HG02970 (cell line): Measurements from ENCODE around the gene NELL2.

Experiments
- ATAC-seq: cut with Tn5 transposase; IDR thresholded peaks from one replicate; pipeline ENCODE4 v1.9.1; 2021; ENCODE audit warnings: mild to moderate bottlenecking, moderate library complexity, moderate number of reproducible peaks; ENCODE audit not compliant: unreplicated experiment, low FRiP score

NELL2 gene

DNA sequence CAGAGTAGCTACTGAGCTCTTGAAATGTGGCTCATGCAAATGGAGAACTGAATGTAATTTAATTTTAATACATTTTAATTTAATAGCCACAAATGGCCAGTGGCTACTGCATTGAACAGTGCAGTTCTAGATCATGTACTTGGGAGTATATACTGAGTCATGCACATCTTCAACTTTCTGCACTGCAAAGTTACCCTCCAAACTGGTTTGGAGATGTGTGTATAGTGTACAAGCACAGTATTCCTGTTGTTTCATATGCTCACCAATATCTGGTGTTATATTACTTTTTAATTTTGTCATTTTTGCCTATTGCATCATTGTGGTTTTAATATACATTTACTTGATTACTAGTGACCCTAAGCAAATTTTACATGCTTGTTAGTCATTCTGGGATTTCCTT, 372.8 kb downstream of the NELL2 start:
- no peak for ATAC-seq

DNA sequence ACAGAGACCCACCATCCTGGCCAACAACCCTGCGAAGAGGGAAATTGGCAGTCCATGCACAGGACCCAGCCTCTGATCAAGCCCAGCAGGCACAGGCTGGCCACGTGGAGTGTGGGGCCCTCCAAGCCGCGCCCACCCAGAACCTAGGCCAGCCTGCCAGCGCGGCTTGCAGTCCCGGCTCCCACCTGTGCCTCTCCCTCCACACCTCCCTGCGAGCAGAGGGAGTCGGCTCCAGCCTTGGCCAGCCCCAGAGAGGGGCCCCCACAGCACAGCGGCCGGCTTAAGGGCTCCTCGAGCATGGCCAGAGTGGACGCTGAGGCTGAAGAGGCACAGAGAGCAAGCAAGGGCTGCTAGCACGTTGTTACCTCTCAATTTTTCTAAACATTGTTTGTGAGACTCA, 373.4 kb downstream of the NELL2 start:
- no peak for ATAC-seq

DNA sequence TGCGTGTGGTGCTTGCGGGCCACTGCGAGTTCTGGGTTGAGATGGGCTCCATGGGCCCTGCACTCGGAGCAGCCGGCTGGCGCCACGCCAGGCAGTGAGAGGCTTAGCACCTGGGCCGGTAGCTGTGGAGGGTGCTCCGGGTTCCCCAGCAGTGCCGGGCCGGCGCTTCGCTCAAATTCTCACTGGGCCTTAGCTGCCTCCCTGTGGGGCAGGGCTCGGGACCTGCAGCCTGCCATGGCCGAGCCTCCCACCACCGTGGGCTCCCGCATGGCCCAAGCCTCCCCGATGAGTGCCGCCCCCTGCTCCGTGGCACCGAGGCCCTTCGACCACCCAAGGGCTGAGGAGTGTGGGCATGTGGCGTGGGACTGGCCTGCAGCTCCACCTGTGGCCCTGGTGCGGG, 375.7 kb downstream of the NELL2 start:
- ATAC-seq: no peak

DNA sequence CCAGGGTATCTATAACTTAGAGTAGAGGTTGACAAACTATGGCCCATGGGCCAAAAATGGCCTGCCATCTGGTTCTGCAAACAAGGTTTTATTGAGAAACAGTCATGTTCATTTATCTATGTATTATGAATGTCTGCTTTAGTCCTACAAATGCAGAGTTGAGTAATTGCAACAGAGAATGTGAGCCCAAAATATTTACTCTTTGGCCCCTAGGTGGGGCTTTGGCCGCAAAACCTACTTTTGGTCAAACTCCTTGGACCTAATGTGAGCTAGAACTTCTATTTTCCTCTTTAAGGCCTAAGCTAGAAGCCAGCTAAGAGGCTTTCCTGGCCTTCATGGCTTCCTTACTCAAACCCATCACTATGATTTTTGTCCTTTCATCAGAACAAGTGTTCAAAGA, 379.1 kb downstream of the NELL2 start:
- ATAC-seq: no peak

DNA sequence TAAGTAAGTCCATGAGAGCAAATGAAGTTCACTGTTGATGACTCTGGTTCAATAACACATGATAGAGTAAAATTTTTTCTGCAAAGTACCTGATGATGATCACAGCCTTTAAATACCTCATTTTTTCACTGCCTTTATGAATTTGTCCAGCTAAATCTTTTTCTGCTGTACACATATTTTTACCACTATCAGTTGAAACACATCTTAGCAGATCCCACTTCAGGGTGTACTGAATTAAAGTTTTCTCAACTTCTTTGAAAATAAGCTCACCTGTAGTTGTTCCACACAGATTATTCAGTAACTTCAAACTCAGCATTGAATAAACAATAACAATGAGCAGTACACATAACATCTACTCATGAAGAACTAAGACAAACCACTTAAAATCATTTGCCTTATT, 385.9 kb downstream of the NELL2 start:
- ATAC-seq: no peak

DNA sequence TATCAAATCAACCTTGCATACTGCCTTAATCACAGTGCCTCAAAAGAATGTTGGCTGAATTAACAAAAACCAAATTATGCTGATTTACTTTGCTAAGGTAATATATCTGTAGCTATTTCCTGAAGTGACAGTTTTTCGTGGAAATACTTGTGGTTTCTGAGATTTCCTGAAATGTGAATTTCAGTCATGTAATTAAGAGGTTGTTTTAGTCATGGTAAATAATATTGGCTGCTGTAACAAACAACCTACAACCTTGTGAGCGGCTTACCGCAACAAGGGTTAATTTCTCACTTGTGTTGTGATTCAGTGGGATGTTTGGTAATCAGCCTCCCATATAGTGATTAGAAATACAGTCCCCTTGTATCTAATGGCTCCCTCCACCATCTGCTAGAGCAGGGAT, 387.9 kb downstream of the NELL2 start:
- ATAC-seq: no peak

DNA sequence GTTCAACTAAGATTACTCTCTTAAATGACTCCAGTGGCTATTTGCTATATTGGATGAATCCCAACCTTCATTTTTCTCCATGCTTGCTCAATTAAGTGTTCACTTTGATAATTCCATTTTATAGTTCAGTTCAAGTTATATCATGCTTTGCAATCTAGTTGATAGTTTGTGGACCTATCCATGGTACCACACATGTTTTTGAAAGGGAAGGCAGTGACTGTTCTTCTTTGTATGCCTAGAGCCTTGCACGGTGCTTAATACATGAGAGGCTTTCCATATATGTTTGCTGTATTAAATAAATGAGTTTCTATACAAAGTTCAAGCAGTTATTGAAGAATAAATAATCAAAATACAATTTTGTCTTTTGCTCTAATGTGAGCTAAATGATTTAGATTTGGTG, 391.3 kb downstream of the NELL2 start:
- ATAC-seq: no peak

DNA sequence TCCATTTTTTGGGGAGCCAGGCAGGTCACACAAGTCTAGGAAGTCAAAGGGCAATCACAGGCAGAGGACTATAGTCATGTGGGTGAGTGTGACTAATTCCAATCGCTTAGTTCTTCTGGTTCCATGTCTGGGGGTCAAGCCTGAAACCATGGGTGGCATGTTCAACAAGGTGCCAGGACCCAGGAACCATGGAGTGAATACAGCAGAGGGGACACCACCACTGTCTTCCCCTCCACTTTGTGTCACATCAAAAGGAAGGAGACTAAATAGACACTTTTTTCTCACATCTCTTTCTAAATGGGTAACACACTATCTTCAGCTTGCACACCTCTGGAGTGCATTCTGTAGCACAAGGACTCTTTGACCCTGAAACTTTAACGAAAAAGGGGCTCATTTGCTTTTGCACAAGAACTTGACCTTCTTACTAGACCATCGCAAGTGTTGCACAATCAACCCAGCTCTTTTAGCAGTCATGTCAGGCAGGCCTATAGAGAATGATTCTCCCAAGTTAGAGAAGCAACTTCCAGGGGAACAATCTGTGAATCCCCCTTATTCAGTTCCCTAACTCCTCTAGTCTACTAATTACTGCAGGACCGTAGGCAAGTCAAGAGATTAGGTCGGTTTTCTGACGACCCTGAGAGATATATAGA, 398.7 kb downstream of the NELL2 start:
- no peak for ATAC-seq

DNA sequence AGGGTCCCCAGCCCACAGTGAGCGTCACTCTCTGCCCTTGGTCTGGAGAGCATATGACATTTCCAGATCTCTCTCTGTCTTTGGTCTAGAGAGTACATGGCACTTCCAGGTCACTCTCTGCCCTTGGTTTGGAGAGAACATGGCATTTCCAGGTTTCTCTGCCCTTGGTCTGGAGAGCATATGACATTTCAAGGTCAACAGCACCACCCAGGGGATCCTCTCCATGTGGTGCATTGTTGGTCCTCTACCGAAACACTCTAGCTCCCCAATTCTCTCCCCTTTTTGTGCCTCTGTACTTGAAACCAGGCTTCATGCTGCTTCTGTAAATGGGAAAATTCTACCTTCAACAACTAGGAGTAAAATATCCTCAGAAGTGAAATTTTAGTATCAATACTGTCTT, 399.4 kb downstream of the NELL2 start:
- no peak for ATAC-seq

DNA sequence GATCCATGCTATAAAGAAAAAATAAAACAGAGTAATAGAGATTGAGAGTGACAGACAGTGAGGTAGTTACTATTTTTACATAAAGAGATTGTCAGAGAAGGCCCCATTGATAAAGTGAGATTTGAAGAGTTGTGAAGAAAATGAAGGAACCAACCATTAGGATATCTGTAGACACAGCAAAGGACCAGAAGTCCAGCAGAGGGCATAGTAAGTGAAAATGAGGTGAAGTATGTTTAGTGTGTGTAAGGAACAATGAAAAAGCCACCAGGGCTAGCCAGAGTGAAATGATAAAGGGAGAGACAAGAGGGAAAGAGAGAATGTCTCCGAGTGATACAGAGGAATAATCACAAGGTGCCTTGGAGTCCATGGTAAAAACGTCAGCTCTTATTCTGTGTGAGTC, 411.0 kb downstream of the NELL2 start:
- ATAC-seq: no peak

DNA sequence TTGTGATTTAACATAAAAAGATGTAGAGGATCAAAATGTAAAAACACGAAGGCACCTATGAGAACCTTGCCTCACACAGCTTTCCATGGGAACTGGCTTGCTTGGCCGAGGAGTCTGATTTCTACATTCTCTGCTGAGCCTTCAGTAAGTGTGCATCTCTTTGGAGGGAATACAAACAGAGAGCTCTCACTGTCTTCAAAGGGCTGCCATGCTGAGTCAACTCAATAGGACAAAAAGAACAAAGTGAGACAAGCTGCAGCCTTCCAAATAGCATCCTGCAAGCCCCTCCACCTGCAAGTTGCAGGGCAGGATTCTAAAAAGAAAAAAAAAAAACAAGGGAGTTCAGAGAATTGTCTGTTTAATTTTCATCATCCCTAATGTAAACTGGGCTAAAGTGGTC, 411.9 kb downstream of the NELL2 start:
- no peak for ATAC-seq

DNA sequence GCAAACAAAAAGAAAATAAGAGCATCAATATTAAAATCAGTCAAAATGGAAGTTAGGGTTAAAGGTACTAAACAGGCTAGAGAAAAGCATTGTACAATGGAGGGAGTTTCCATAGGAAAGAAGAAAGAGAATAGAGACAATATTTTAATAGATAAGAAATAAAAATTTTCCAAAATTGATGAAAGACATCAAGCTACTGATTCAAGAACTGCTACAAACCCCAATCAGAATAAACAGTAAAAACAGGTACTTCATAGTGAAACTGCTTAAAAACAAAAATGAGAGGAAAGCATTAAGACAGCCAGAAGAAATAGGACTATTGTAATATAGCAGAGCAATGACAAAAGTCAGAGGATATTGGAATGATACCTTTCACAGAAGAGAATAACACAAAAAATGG, 413.4 kb downstream of the NELL2 start:
- no peak for ATAC-seq

DNA sequence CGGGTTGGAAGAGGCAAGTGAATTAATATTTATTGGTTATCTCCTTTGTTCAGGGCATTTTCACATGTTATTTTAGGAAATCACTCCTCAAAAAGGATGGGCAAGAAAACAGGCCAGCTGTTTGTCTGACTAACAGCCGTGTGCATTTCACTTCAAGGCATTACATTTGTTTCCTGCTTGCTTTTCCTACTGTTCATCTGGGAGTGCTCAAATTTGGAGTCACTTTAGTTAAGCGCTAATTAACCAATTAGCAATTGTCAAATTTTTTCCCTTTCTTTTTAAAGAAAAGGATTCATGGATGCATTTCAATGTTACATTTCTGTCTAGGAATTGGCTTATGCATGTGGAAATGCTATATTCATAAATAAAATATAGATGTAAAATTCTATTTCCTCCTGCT, 415.9 kb downstream of the NELL2 start:
- ATAC-seq: no peak

DNA sequence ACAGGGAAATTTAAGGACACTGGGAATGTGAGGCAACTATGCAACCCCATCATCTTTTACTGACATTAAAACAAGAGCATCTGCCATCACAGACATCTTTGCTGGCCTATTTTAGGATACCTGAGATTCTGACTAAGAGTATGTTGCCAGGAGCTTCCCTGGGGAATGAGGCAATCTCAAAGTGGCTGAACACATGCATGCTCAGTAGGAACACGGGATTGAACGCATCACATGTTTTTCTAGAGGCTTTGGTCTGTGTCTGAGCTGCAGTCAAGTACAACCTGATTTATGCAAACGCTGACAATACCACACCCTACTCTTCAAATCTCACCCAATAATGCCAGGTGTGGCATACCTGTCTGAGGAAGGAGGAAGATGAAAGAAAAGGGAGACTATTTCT, 416.5 kb downstream of the NELL2 start:
- ATAC-seq: no peak
